Activated gamma-delta T cell treated with anti-CD3 and anti-CD28 coated beads, Interleukin-2, amount 50 U/mL, for 16 hours (primary cell): ENCODE data around the gene SF3A2.

ENCODE experiments used
- DNase-seq: peaks from one replicate; pipeline ENCODE4 v3.0.0-alpha.2; 2020; ENCODE audit warnings: low read depth

The SF3A2 gene

GRCh38 chr19:2207991-2208860 lies 28.4 kb upstream of the SF3A2 start:
- no peak for DNase-seq

DNA sequence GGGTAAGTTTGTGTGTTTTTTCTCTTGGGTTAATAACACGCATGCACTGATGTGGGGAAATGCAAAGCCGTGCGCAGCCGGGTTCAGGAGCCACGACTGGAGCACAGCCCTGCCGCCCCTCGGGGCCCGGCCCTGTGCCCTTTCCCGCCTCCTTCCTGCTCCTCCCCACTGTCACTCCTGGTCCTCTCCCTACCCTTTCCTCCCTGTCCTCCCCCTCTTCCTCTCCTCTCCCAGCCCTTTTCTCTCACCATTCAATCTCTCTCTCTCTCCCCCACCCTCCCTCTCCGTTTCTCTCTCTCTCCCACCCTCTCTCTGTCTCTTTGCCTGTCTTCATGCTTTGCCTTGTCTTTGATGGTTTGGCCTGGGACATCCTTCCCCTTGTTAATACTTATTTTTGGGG lies 27.6 kb upstream of the SF3A2 start:
- no peak for DNase-seq

- DNase-seq: no peak
Observed at GRCh38 chr19:2209408-2209807, 27.2 kb upstream of the SF3A2 start.

- no peak for DNase-seq
Observed at GRCh38 chr19:2210206-2210605, 26.4 kb upstream of the SF3A2 start.

DNA sequence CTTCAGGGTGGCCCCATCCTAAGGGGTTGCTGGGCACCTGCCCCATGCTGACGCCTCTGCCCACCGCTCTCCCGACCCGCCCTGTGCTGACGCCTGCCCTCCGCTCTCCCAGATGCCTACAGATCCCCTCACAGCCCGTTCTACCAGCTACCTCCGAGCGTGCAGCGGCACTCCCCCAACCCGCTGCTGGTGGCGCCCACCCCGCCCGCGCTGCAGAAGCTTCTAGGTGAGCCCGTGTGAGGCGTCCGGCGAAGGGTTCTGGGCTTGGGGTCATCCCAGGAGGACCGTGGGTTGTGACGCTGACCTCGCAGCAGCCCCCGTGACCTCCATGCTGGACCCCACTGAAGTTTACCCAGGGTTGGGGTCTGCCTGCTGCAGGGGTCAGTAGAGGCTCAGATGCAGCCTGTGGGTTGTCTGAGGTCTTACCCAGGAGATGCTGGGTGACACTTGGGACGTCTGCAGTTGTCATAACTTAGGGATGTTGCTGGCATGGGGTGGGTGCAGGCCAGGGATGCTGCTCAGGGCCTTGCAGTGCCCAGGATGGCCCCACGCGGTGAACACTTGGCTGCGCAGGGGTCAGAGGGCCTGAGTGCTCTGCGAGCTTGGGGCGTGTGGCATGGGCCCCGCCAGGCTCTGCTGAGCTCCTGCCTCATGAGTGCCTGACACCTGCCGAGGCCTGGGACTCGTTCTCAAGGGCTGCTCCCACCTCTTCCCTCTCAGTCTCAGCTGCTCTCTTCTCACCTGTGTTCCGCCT lies 25.5 kb upstream of the SF3A2 start:
- DNase-seq: no peak

DNA sequence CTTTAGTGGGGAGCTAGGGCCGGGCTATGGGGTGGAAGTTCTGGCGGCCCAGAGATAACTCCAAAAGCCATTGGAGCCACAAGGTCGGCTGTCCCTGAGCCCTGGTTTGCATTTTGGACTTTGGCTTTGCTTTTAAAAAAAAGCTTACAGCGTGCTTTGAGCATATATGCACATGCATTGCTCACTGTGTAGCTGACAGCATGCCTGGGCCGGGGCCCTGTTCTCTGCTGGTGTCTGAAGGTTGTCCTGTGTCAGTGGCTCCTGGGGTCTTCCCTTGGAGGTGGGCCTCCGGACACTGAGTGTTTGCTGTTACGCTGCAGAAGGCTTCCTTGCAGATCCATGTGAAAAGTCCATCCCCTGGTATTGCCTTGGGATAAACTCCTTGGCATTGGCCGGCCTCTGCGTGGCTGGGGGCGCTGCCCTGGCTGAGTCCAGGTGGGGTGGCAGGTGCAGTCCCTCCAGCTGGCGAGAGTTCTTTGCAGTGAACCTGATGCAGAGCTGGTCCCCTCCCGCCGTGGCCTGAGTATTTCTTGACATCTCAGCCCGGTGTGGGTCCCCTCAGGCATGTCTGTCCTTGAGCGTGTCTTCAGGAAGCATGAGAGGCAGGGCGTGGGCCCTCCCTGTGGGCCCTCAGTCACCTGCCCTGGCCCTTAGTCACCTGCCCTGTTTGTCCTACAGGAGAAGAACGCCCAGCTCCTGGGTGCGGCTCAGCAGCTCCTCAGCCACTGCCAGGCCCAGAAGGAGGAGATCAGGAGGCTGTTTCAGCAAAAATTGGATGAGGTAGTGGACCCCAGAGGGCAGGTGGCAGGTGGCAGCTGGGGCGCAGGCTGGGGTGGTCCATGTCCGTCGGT lies 23.5 kb upstream of the SF3A2 start:
- no peak for DNase-seq

DNA sequence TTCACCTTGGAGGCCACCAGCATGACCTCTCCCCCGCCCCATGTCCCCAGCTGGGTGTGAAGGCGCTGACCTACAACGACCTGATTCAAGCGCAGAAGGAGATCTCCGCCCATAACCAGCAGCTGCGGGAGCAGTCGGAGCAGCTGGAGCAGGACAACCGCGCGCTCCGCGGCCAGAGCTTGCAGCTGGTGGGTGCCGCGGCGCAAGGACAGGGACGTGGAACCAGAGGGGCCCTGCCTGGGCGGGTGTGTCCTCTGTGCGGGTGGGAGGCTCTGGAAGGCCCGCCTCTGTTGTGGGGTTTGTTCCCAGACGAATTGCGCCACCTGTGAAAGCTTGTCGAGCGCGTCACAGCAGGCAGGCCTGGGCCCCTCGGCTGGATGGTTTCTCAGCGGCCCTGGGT lies 22.8 kb upstream of the SF3A2 start:
- no peak for DNase-seq

- no peak for DNase-seq
Observed at GRCh38 chr19:2214251-2214650, 22.4 kb upstream of the SF3A2 start.

DNA sequence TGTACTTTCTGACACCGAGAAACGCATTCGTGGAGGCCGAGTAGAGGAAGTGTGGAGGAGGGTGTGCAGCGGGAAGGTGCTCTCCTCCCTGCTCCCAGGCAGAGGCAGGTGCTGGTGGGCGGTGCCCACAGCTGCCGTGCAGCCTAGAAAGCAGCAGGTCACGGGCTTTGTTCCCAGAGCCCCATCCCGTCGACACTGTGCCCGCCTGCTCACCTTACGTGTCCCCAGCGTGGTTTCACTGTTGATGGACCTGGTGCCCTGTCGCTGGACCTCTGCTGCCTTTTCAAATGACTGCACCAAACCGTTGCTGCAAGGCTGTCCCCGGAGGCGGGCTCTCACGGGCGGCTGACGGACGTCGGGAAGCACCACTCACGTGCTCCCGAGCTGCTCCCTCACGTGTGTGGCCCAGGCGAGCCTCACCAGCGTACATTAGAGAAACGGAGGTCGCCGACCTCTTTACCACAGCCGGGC lies 21.3 kb upstream of the SF3A2 start:
- DNase-seq: no peak

GRCh38 chr19:2216361-2217225 lies 20.0 kb upstream of the SF3A2 start:
- no peak for DNase-seq

GRCh38 chr19:2217591-2217990 lies 19.0 kb upstream of the SF3A2 start:
- DNase-seq: no peak

DNA sequence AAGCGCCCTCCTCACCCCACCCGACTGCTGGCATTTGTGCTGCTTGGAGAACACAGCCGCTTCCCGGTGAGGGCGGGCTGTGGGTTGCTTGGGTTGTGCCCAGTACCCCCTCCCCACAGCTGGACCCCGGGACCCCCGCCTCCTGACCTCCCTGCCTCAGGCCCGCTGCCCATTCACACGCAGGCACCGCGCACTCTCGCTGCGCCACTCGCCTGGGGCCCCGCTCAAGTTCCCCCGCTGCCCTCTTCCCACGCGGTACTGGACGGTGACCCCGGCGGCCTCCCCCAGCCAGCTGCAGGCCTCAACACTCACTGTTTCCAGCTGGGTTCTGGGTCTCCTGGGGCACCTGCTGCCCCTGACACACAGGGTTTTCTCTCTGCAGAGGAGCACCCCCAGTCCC lies 16.9 kb upstream of the SF3A2 start:
- no peak for DNase-seq

DNA sequence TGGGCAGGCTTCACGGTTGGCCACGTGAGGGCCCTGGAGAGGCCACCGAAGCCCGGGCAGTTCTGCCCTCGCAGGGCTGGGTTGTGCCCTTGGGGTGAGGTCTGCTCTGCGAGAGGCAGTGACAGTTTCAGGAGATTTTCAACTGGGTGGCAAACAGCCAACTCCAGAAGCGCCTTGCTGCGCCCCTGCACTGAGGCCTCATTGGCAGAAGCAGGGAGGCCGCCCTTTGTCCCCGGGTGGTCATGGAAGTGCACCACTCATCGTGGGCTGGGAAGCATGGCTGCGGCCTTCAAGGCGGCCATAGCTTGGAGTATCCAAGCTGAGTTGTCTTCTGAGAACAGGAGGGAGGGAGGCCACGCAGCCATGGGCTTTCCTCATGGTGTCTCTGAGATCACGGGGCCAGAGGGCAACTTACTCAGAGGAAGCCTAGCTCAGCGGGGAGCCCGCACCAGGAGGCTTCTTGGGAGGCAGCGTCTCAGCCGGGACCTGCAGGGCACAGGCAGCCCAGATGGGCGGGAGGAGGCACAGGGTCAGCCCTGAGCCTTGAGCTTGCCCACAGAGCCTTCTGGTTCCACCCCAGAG lies 15.3 kb upstream of the SF3A2 start:
- DNase-seq: no peak

- DNase-seq: no peak
Observed at GRCh38 chr19:2221918-2222317, 14.7 kb upstream of the SF3A2 start.

GRCh38 chr19:2223391-2223790 lies 13.2 kb upstream of the SF3A2 start:
- no peak for DNase-seq

DNA sequence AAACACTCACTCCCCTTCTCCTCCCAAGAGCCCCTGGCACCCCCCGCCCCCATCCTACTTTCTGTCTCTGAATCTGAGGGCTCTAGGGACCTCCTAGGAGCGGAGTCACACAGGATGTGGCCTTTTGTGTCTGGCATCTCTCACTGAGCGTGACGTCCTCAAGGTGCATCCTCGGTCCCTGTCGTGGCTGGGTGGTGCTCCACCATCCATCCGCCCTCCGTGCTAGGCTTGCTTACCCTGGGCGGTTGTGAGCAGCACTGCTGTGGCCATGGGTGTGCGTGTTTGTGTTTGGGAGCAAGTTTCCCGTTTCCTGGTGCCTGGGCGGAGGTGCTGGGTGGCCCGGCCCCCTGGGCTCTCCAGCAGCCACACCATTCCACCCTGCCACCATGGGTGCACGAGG lies 12.7 kb upstream of the SF3A2 start:
- no peak for DNase-seq

GRCh38 chr19:2224754-2225349 lies 11.8 kb upstream of the SF3A2 start:
- no peak for DNase-seq

DNA sequence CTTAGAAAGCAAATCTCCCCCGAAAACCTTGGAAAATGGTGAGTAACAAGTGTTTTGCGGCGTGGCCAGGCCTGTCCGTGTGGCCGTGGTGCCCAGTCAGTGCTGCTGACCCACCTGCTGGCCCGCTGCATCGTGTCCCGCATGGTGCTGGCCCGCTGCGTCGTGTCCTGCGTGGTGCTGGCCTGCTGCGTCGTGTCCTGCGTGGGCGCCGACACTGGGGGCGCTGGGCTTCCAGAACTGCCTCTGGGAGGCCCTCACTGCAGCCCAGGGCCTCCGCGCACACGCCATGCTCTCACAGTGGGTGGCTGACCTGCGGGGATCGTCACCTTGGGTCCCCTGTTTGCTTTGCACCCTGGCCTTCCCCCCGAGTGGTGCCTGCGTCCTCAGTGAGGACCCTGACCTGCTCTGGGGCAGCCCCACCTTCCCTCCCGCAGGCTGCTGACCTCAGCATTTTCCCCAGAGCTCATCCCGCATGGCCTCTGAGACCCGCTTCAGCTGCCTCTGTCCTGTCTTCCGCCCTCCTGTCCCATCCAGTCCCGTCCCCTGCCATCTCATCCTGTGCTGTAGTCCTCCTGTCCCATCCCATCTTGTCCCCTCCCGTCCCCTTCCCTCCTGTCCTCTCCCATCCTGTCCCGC lies 11.1 kb upstream of the SF3A2 start:
- no peak for DNase-seq

DNA sequence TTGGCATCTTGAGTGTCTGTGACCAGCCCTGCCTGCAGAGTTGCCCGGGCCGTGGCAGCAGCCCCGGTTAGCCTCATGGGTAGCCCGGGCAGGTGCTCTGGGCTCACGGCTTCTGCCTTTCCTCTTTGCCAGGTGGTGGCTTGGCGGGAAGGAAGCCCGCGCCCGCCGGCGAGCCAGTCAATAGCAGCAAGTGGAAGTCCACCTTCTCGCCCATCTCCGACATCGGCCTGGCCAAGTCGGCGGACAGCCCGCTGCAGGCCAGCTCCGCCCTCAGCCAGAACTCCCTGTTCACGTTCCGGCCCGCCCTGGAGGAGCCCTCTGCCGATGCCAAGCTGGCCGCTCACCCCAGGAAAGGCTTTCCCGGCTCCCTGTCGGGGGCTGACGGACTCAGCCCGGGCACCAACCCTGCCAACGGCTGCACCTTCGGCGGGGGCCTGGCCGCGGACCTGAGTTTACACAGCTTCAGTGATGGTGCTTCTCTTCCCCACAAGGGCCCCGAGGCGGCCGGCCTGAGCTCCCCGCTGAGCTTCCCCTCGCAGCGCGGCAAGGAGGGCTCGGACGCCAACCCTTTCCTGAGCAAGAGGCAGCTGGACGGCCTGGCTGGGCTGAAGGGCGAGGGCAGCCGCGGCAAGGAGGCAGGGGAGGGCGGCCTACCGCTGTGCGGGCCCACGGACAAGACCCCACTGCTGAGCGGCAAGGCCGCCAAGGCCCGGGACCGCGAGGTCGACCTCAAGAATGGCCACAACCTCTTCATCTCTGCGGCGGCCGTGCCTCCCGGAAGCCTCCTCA lies 10.4 kb upstream of the SF3A2 start:
- DNase-seq: no peak
